Measurements from ENCODE around the gene PHKG1.
"Not testable (repeated sequence)": the region's sequence is repeated elsewhere in the genome, so short reads cannot be mapped to it uniquely, and the experiment has no call there.

PHKG1 gene

GRCh38 chr7:56092789-56093531 lies at the start of gene PHKG1:
TSS of gene PHKG1 (minus strand) at chr7:56092952. CDS start at chr7:56088941, 4,011 bp downstream.
- peak; percentile 89 for DNase-seq

GRCh38 chr7:56131062-56131461 lies 38.3 kb upstream of the PHKG1 start:
- DNase-seq = not testable (repeated sequence)

- DNase-seq = no peak
Measured at GRCh38 chr7:56127241-56127975, 34.7 kb upstream of the PHKG1 start.

- no peak for DNase-seq
Measured at GRCh38 chr7:56125831-56126230, 33.1 kb upstream of the PHKG1 start.

GRCh38 chr7:56124981-56125380 lies 32.2 kb upstream of the PHKG1 start:
- DNase-seq = no peak

- no peak for DNase-seq
Measured at GRCh38 chr7:56121440-56121839, 28.7 kb upstream of the PHKG1 start.

GRCh38 chr7:56115852-56116538 lies 23.2 kb upstream of the PHKG1 start, which contains the start of gene NUPR2:
TSS of gene NUPR2 (minus strand) at chr7:56116417. CDS start at chr7:56116314, 103 bp downstream.
- no peak for DNase-seq

- DNase-seq = not testable (repeated sequence)
Measured at GRCh38 chr7:56112244-56112643, 19.5 kb upstream of the PHKG1 start.

GRCh38 chr7:56110611-56111010 lies 17.9 kb upstream of the PHKG1 start:
- DNase-seq = no peak

GRCh38 chr7:56107954-56108258 lies 15.2 kb upstream of the PHKG1 start:
- no peak for DNase-seq

GRCh38 chr7:56106108-56107073 lies 13.6 kb upstream of the PHKG1 start, which contains the start of gene CHCHD2:
TSS of gene CHCHD2 (minus strand) at chr7:56106476. CDS start at chr7:56106413, 63 bp downstream.
- DNase-seq = peak; percentile 95

- no peak for DNase-seq
Measured at GRCh38 chr7:56105508-56105907, 12.8 kb upstream of the PHKG1 start.

- DNase-seq = not testable (repeated sequence)
Measured at GRCh38 chr7:56104138-56104537, 11.4 kb upstream of the PHKG1 start.

GRCh38 chr7:56099653-56100052 lies 6.9 kb upstream of the PHKG1 start:
- no peak for DNase-seq

- DNase-seq = not testable (repeated sequence)
Measured at GRCh38 chr7:56098187-56099008, 5.6 kb upstream of the PHKG1 start.

- no peak for DNase-seq
Measured at GRCh38 chr7:56097700-56098099, 4.9 kb upstream of the PHKG1 start.

- DNase-seq = not testable (repeated sequence)
Measured at GRCh38 chr7:56092388-56092787, 364 bp downstream of the PHKG1 start.

- DNase-seq = no peak
Measured at GRCh38 chr7:56091591-56091990, 1.2 kb downstream of the PHKG1 start.

GRCh38 chr7:56087445-56087844 lies 5.3 kb downstream of the PHKG1 start:
- no peak for DNase-seq

GRCh38 chr7:56086761-56087160 lies 6.0 kb downstream of the PHKG1 start:
- DNase-seq = no peak

- DNase-seq = no peak
Measured at GRCh38 chr7:56083150-56083785, 9.5 kb downstream of the PHKG1 start.
